Smooth muscle cell (in vitro differentiated cells): Measurements from ENCODE around the gene KCNJ16. TPM values are rescaled to one million over a fixed set of nuclear protein-coding genes. Genes with fewer than 3 reads are reported as not detected.

Experiments
- DNase-seq: peaks from one replicate; lab custom pipeline; 2025; ENCODE audit not compliant: unreplicated experiment; lab: John Stamatoyannopoulos, UW
- H2AFZ ChIP-seq: fragments of 200-600 bp; sonication (generic); 2 replicates; pipeline ENCODE4 v1.6.0; 2016; ENCODE audit warnings: antibody characterized with exemption, low read depth, mild to moderate bottlenecking
- H3F3A ChIP-seq: fragments of 200-600 bp; sonication (generic); 2 replicates; pipeline ENCODE4 v1.6.0; 2017; ENCODE audit warnings: antibody characterized with exemption, low read depth
- H3K27ac ChIP-seq: fragments of 200-600 bp; sonication (generic); 2 replicates; pipeline ENCODE4 v1.5.1; 2016; ENCODE audit warnings: low read depth, mild to moderate bottlenecking
- H3K27me3 ChIP-seq: fragments of 200-600 bp; sonication (generic); 2 replicates; pipeline ENCODE4 v1.6.1; 2016; ENCODE audit warnings: low read depth, mild to moderate bottlenecking
- H3K36me3 ChIP-seq: fragments of 200-600 bp; sonication (generic); 2 replicates; pipeline ENCODE4 v1.5.1; 2016; ENCODE audit warnings: low read depth
- H3K4me1 ChIP-seq: fragments of 200-600 bp; sonication (generic); 2 replicates; pipeline ENCODE4 v1.5.1; 2016; ENCODE audit warnings: low read depth
- H3K4me2 ChIP-seq: fragments of 200-600 bp; sonication (generic); 2 replicates; pipeline ENCODE4 v1.6.0; 2016; ENCODE audit warnings: mild to moderate bottlenecking
- H3K4me3 ChIP-seq: fragments of 200-600 bp; sonication (generic); 2 replicates; pipeline ENCODE4 v1.5.1; 2016; ENCODE audit warnings: mild to moderate bottlenecking
- H3K79me2 ChIP-seq: fragments of 200-600 bp; sonication (generic); 2 replicates; pipeline ENCODE4 v1.6.0; 2016; ENCODE audit warnings: low read depth, mild to moderate bottlenecking
- H3K9ac ChIP-seq: fragments of 200-600 bp; sonication (generic); 2 replicates; pipeline ENCODE4 v1.6.0; 2016; ENCODE audit warnings: low read depth
- H3K9me3 ChIP-seq: fragments of 200-600 bp; sonication (generic); replicated peaks from 2 replicates; pipeline ENCODE4 v1.5.1; 2016; ENCODE audit warnings: low read depth
- H4K20me1 ChIP-seq: fragments of 200-600 bp; sonication (generic); 2 replicates; pipeline ENCODE4 v1.6.0; 2016; ENCODE audit warnings: low read depth
- WGBS: methylation state at CpG from one replicate; pipeline ENCODE4 v1.1.7; 2016; ENCODE audit warnings: low lambda C conversion rate; 5-methylcytosine and 5-hydroxymethylcytosine counted together
- polyA plus RNA-seq: library from polyadenylated mRNA; unstranded; fragments of >200 nt; fragmentation: Nextera tagmentation; extraction: Ambion mirVana; gene quantifications from 2 replicates; pipeline ENCODE4 v1.2.1, GENCODE V29; 2016
- total RNA-seq: library from RNA; depleted of rRNA; stranded (reverse); fragments of >200 nt; gene quantifications from 2 replicates; pipeline ENCODE4 v1.2.3, GENCODE V29; 2014
- TF ChIP-seq, protein P1 (sequence below): fragments of 200-600 bp; sonication (generic); IDR thresholded peaks from 2 replicates; pipeline ENCODE4 v1.5.1; 2017; ENCODE audit warnings: borderline replicate concordance, mild to moderate bottlenecking, antibody characterized with exemption; ENCODE audit not compliant: insufficient read depth, poor library complexity, severe bottlenecking

The KCNJ16 gene
- total RNA-seq, result not detected in 2 replicates
- polyA plus RNA-seq, result 0.09 TPM in 1 of 2 replicates, not detected in the other

DNA sequence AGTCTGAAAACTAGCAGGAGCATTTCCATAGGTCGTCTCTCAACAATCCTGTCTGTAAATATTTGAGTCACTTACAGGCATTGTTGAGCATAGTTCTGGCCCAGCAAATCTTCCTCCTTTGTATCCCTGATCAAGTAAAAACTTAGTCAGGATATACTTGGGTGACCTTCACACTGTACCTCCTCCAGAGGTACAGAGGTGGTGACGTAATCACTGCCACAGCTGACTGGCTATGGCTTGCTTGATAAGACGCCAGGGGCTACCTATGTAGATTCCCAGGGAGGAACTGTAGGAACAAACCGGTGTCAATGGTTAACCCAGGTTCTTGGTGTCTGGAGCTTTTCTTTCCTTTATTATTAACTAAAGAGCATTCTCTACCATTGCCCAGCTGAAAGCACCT is at the start of gene KCNJ16:
Gene KCNJ16 (plus strand): TSS at position 270 of the 400 bp plus-strand sequence. CDS start 56,863 bp downstream, outside the sequence.
- Histone ChIP-seq H3K4me2 (no peak within 1 kb of the TSS), H3K4me3 (peak within 1 kb of the TSS; percentile 32), H3K4me1 (no peaks in the 10 kb centered on the region), H3K27ac (no peak within 1 kb of the TSS), H3K36me3 (no peaks in the 10 kb centered on the region), H3K27me3 (no peaks in the 10 kb centered on the region), H3K9me3 (no peaks in the 10 kb centered on the region), H3F3A (no peaks in the 10 kb centered on the region), H3K9ac (no peak within 1 kb of the TSS), H4K20me1 (no peaks in the 10 kb centered on the region), H3K79me2 (no peaks in the 10 kb centered on the region), H2AFZ (no peak within 1 kb of the TSS)
- no peak for DNase-seq
- 75% methylated on average over 4 of the region's 4 CpGs for WGBS
- TF ChIP-seq, protein P1, sequence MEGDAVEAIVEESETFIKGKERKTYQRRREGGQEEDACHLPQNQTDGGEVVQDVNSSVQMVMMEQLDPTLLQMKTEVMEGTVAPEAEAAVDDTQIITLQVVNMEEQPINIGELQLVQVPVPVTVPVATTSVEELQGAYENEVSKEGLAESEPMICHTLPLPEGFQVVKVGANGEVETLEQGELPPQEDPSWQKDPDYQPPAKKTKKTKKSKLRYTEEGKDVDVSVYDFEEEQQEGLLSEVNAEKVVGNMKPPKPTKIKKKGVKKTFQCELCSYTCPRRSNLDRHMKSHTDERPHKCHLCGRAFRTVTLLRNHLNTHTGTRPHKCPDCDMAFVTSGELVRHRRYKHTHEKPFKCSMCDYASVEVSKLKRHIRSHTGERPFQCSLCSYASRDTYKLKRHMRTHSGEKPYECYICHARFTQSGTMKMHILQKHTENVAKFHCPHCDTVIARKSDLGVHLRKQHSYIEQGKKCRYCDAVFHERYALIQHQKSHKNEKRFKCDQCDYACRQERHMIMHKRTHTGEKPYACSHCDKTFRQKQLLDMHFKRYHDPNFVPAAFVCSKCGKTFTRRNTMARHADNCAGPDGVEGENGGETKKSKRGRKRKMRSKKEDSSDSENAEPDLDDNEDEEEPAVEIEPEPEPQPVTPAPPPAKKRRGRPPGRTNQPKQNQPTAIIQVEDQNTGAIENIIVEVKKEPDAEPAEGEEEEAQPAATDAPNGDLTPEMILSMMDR, result no peak

DNA sequence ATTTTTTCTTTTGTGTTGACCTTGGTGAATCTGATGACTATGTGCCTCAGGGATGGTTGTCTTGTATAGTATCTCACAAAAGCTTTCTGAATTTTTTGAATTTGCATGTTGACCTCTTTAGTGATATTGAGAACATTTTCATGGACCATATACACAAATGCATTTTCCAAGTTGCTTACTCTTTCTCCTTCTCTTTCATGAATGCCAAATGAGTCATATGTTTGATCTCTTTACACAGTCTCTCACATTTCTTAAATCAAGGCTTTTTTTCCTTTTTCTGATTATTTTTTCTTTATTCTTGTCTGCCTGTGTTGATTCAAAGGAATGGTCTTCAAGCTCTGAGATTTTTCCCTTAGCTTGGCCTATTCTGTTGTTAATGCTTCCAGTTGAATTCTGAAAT is 46.6 kb upstream of the KCNJ16 start:
- no peaks in the 10 kb centered on the region for H3K79me2 ChIP-seq
- H3K4me1 ChIP-seq, result no peaks in the 10 kb centered on the region
- H3K36me3 ChIP-seq, result no peaks in the 10 kb centered on the region
- TF ChIP-seq, protein P1, result no peak
- H2AFZ ChIP-seq, result no peak overlapping the region
- no peak overlapping the region for H3K9ac ChIP-seq
- H3F3A ChIP-seq, result no peaks in the 10 kb centered on the region
- H3K9me3 ChIP-seq, result no peaks in the 10 kb centered on the region
- H3K27ac ChIP-seq, result no peak overlapping the region
- H3K4me3 ChIP-seq, result no peak overlapping the region
- no peak for DNase-seq
- no peak overlapping the region for H3K4me2 ChIP-seq
- no peaks in the 10 kb centered on the region for H3K27me3 ChIP-seq
- no peaks in the 10 kb centered on the region for H4K20me1 ChIP-seq

DNA sequence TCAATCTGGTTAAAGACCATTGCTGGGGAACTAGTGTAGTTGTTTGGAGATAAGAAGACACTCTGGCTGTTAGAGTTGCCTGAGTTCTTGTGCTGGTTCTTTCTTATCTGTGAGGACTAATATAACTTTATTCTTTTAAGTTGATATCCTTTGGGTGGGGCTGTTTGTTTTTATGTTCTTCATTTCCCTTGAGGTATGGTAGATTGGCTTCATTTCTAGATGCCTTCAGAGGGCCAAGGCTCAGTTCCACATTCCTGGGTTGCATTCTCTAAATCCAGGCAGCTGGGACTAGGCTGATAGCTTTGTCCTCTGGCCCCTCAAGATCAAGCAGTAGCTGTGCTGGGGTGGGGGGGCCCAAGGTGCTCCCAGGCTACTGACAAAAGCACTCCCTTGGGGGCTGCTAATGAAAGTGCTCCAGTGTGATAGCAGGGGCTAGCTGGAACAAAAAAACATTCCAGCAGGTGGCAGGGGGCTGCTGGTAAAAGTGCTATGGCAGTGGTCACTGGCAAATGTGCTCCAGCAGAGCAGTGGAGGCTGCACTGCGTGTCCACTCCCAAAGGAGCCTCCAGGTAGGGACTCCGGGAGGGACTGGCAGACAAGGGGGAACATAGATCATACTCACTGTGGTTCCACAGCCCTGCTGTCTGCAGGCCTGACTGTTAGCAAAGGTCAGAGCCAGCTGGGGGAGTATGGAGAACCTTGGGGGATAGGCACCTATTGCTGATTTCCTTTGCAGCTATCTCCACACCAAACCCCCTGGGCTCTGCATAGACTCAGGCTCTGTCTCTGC is 45.9 kb upstream of the KCNJ16 start:
- no peaks in the 10 kb centered on the region for H4K20me1 ChIP-seq
- no peak overlapping the region for H3K4me3 ChIP-seq
- no peaks in the 10 kb centered on the region for H3K36me3 ChIP-seq
- H3K27ac ChIP-seq, result no peak overlapping the region
- TF ChIP-seq, protein P1, result no peak
- H3K4me1 ChIP-seq, result no peaks in the 10 kb centered on the region
- no peaks in the 10 kb centered on the region for H3K27me3 ChIP-seq
- WGBS, result 95% methylated on average over 2 of the region's 2 CpGs
- no peaks in the 10 kb centered on the region for H3K79me2 ChIP-seq
- DNase-seq, result no peak
- H2AFZ ChIP-seq, result no peak overlapping the region
- H3K9me3 ChIP-seq, result no peaks in the 10 kb centered on the region
- H3K4me2 ChIP-seq, result no peak overlapping the region
- H3F3A ChIP-seq, result no peaks in the 10 kb centered on the region
- no peak overlapping the region for H3K9ac ChIP-seq

DNA sequence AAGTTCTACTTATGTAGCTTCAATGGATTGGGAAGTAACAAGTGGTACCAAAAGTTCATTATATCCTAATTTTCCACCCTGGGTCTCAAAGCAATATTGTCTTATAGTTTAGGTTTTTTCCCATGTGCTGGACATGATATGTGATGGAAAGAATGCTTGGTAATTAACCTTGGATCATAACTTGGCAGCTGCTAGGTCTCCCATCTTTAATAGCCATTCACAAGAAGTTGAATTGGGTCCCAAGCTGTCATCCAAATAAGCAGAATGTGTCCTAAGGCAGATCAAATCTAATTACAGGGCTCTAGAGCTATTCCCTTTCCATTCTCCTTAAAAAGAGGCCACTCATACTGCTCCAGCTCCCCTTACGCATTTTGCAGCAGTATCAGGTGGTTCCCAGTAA is 44.7 kb upstream of the KCNJ16 start:
- Histone ChIP-seq H4K20me1 (no peaks in the 10 kb centered on the region), H3K36me3 (no peaks in the 10 kb centered on the region), H3K79me2 (no peaks in the 10 kb centered on the region), H3K9ac (no peak overlapping the region), H3K4me3 (no peak overlapping the region), H3K9me3 (no peaks in the 10 kb centered on the region), H3F3A (no peaks in the 10 kb centered on the region), H3K27ac (no peak overlapping the region), H3K4me1 (no peaks in the 10 kb centered on the region), H3K4me2 (no peak overlapping the region), H3K27me3 (no peaks in the 10 kb centered on the region), H2AFZ (no peak overlapping the region)
- TF ChIP-seq, protein P1, result no peak
- 95% methylated on average over 1 of the region's 1 CpG for WGBS
- no peak for DNase-seq
